ENCODE results near the gene ICAM4. TPM values are rescaled to one million over a fixed set of nuclear protein-coding genes. Genes with fewer than 3 reads are reported as not detected.

ICAM4 gene
- total and polyA plus RNA-seq, 2 of the 8 experiments (the other 6 are each of a cell fraction or from before 2014, with no cell fraction given), result 1.5 to 4.1 TPM

- H3K36me3 ChIP-seq (ENCODE audit: control insufficient read depth in 2 of 4, insufficient read depth in 4 of 4, low read length in 3 of 4), result no peaks in the 10 kb centered on the region
- ChIA-PET POLR2A (ENCODE audit: partially characterized antibody) (interaction anchor here (2.4 kb wide), 1 partner anchor 39 kb away, joined by 7 read pairs; the partner anchor contains the start of gene RAVER1), CTCF (ENCODE audit: partially characterized antibody) (interaction anchor here (0.7 to 3.7 kb wide), 7 partner anchors 12 to 1960 kb away, joined by 3 to 29 read pairs (median 5); partner anchors contain the start of genes CDC37 and ICAM1)
- WGBS, 2 experiments (ENCODE audit: extremely low coverage in 1 of 2, insufficient coverage in 1 of 2, insufficient read length in 1 of 2, insufficient replicate concordance in 2 of 2, low coverage in 1 of 2, low lambda C conversion rate in 2 of 2, missing lambda C conversion rate in 1 of 2), result 79% methylated on average over 25 of the region's 25 CpGs; no CpG with 5 or more reads in 1 of the 2 experiments
- no peak overlapping the region for H4K91ac ChIP-seq (replicated peaks; ENCODE audit: insufficient read length, low read length)
- DNase-seq (ENCODE audit: low read depth in 1 of 2, low spot score in 2 of 2) (peak in 1 of 2 experiments; percentile 79), FAIRE-seq (no peak)
- no peak overlapping the region for H3K56ac ChIP-seq (replicated peaks; ENCODE audit: insufficient read length, low read depth, low read length)
- H3K9ac ChIP-seq (replicated peaks in 1 of 4; ENCODE audit: extremely low read depth in 1 of 4, low read depth in 3 of 4, low read length in 3 of 4), result no peak overlapping the region; a peak in 1 of 7 replicates
- H3K79me2 ChIP-seq (ENCODE audit: control insufficient read depth in 1 of 2, insufficient read depth in 2 of 2, low read length in 2 of 2), result no peaks in the 10 kb centered on the region
- peaks cover 30% of the 10 kb centered on the region; the same call in 1 of the 2 replicates for H3K23me2 ChIP-seq (ENCODE audit: low read depth, low read length)
- H3K14ac ChIP-seq (ENCODE audit: insufficient read length), result no peak overlapping the region
- H3K4ac ChIP-seq (replicated peaks; ENCODE audit: insufficient read length, low read depth, low read length), result no peak overlapping the region
- no peak overlapping the region for H3K18ac ChIP-seq (ENCODE audit: extremely low read depth, low read length)
- H3K4me3 ChIP-seq (ENCODE audit: extremely low read depth in 1 of 4, insufficient read depth in 2 of 4, low read depth in 3 of 4, low read length in 4 of 4), result no peak overlapping the region
- no peak overlapping the region for H2BK120ac ChIP-seq (replicated peaks; ENCODE audit: low read depth, low read length)
- no peak overlapping the region for H2BK15ac ChIP-seq (ENCODE audit: low read length)
- TF ChIP-seq ZNF274 (IDR thresholded peaks at IDR 0.05; ENCODE audit: borderline replicate concordance, extremely low read depth, low read length) (no peak), CTCF (IDR thresholded peaks at IDR 0.05; ENCODE audit: control extremely low read depth in 1 of 3, insufficient read depth in 1 of 3, low read depth in 1 of 3, low read length in 3 of 3) (peak in 2 of 3 experiments; percentile 21 to 29; a peak in 2 of 4 replicates), RAD21 (IDR thresholded peaks at IDR 0.05 in 1 of 2, conservative IDR thresholded peaks at IDR 0.05 in 1 of 2; ENCODE audit: low read depth in 2 of 2, low read length in 2 of 2) (peak; percentile 11 to 40; a peak in 3 of 4 replicates)
- H3K79me1 ChIP-seq (ENCODE audit: low read depth, low read length), result no peaks in the 10 kb centered on the region
- H4K5ac ChIP-seq (ENCODE audit: insufficient read length, low read depth, low read length), result no peak overlapping the region
- peaks cover 0 to 39% (median 19%) of the 10 kb centered on the region in 4 experiments; a peak in 6 of 7 replicates for H3K4me1 ChIP-seq (replicated peaks in 1 of 4; ENCODE audit: control insufficient read depth in 3 of 4, insufficient read depth in 4 of 4, low read length in 3 of 4)
- no peak overlapping the region for H3K27ac ChIP-seq (ENCODE audit: low read depth, low read length)
- no peak overlapping the region for H3K23ac ChIP-seq (ENCODE audit: insufficient read length)
- peak overlapping the region in 1 of 2 experiments; percentile 84; a peak in 1 of 4 replicates for H3K4me2 ChIP-seq (ENCODE audit: insufficient read depth in 1 of 2, low read depth in 2 of 2, low read length in 2 of 2)
- H2BK12ac ChIP-seq (ENCODE audit: low read depth, low read length), result peak overlapping the region; percentile 11; the same call in 1 of the 2 replicates
- H3K27me3 ChIP-seq (replicated peaks in 1 of 4; ENCODE audit: control insufficient read depth in 3 of 4, extremely low read depth in 1 of 4, insufficient read depth in 3 of 4, low read length in 3 of 4), result peaks cover 50 to 79% (median 73%) of the 10 kb centered on the region in 4 experiments
- H4K20me1 ChIP-seq (replicated peaks in 1 of 2; ENCODE audit: control insufficient read depth in 1 of 2, insufficient read depth in 2 of 2, low read length in 2 of 2), result peaks cover 0 to 26% of the 10 kb centered on the region in 2 experiments
- no peak overlapping the region for H4K8ac ChIP-seq (ENCODE audit: extremely low read depth, insufficient read depth, low read length)
- peak overlapping the region; percentile 39; the same call in 1 of the 2 replicates for H2AK5ac ChIP-seq (ENCODE audit: low read depth, low read length)
- no peak overlapping the region for H2BK20ac ChIP-seq (ENCODE audit: low read length)
- no peak overlapping the region for H2AFZ ChIP-seq (ENCODE audit: low read length)
- no peaks in the 10 kb centered on the region for H3K9me3 ChIP-seq (ENCODE audit: insufficient read depth in 2 of 2, low read depth in 1 of 2, low read length in 1 of 2)
- no peak overlapping the region for H2BK5ac ChIP-seq (ENCODE audit: low read depth, low read length)
Observed at GRCh38 chr19:10294368-10294697, 7.6 kb downstream of the ICAM4 start.
